Measurements from ENCODE around the gene TIAM2. TPM values are rescaled to one million over a fixed set of nuclear protein-coding genes. Genes with fewer than 3 reads are reported as not detected.

Gene TIAM2
- total RNA-seq, 4 donors from 2014 or later: 4.2 to 12.7 (median 7.5) TPM

DNA sequence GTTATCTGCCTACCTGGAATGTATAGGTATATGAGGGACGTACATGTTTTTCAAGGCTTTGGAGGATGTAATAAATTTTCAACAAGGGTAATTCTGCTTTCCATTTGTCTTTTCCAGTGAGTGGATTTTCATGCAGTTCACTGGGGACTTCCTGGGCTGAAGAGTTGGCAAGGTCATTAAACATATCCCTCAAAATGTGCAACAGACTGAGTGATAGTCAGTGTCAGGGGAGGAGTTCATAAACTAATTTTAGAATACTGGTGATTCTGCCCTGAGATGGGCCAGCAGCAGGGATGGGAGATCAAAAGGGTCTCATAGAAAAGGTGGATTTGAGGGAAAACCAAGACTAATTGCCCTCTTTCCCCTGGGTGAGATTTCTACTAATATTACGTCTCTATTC is 146.4 kb downstream of the TIAM2 start:
- no peaks in the 10 kb centered on the region for H3K9me3 ChIP-seq
- intact Hi-C loops (cut with DNase I; ENCODE audit: low total_unique reads): no loop called here
- WGBS, 2 donors (ENCODE audit: low coverage in 1 of 2): 78 to 87% methylated on average over 1 to 2 of the region's 2 CpGs
- peak overlapping the region in 3 of 4 donors; percentile 45 to 74 (median 56) for H3K27ac ChIP-seq
- H3K4me3 ChIP-seq: no peak overlapping the region
- peaks cover 0 to 22% (median 9%) of the 10 kb centered on the region in 4 donors for H3K4me1 ChIP-seq
- no peaks in the 10 kb centered on the region for H3K27me3 ChIP-seq
- in situ Hi-C loops (cut with MboI; ENCODE audit: low pct_ligation_motif_present in 1 of 4, low pct_unique_long_range_greater_than_20kb in 1 of 4, low sequenced_read_pairs in 3 of 4): no loop called here
- TF ChIP-seq POLR2AphosphoS5 (IDR thresholded peaks at IDR 0.05) (no peak), EP300 (IDR thresholded peaks at IDR 0.05; ENCODE audit: low read depth) (no peak), POLR2A (IDR thresholded peaks at IDR 0.05) (no peak)
- H3K36me3 ChIP-seq: no peaks in the 10 kb centered on the region
- no peak for DNase-seq

DNA sequence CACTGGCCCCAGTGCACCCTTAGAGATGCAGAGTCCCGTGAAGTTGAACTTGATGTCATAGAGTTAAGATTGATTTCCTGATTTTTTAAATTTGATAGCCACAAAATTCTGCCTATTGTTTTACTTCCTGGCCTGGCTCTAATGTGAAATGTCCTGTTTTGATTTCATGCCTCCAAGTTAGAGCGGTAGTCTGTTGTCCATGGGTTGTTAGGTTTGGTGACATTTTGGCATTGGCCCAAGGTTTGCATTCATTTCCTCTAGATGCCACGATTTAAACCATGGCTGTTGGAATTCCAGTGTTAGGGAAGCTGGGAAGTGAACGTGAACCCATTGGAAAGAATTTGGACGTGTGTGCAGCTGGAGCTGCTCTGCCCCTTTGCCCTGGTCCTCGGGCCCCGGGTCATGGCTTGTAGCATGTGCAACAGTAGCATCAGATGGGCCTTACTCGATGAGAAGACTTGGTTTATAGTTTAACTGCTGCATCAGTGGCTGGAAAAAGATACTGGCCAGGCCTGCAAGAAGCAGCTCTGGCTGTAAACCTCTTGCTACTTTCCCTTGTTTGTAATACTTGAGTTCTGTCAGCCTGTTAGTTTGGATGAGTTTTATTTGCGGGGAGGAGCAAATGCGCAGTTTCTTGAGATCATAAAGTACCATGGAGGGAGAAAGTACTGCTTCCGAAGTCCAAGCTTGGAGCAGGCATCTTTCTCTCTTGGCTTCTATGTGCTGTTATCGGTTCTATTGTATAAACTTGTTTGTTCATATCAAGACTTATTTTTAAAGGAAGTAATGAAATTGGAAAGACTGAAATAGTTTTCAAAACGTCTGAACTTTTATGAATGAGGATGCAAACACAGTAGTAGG is 147.3 kb downstream of the TIAM2 start:
- Histone ChIP-seq H3K27me3 (no peaks in the 10 kb centered on the region), H3K9me3 (no peaks in the 10 kb centered on the region), H3K36me3 (no peaks in the 10 kb centered on the region), H3K4me1 (peaks cover 0 to 22% (median 9%) of the 10 kb centered on the region in 4 donors), H3K27ac (peak overlapping the region; percentile 45 to 74 (median 52)), H3K4me3 (peak overlapping the region in 2 of 4 donors; percentile 4 to 12)
- no peak for DNase-seq
- in situ Hi-C loops (cut with MboI; ENCODE audit: low pct_ligation_motif_present in 1 of 4, low pct_unique_long_range_greater_than_20kb in 1 of 4, low sequenced_read_pairs in 3 of 4): no loop called here
- 48 to 53% methylated on average over 6 to 13 of the region's 13 CpGs for WGBS, 2 donors (ENCODE audit: low coverage in 1 of 2)
- intact Hi-C loops (cut with DNase I; ENCODE audit: low total_unique reads): no loop called here
- TF ChIP-seq POLR2AphosphoS5 (IDR thresholded peaks at IDR 0.05): peak in 1 of 3 donors; percentile 29
- TF ChIP-seq EP300 (IDR thresholded peaks at IDR 0.05; ENCODE audit: low read depth): no peak
- TF ChIP-seq POLR2A (IDR thresholded peaks at IDR 0.05): no peak
- TF ChIP-seq, protein P1, sequence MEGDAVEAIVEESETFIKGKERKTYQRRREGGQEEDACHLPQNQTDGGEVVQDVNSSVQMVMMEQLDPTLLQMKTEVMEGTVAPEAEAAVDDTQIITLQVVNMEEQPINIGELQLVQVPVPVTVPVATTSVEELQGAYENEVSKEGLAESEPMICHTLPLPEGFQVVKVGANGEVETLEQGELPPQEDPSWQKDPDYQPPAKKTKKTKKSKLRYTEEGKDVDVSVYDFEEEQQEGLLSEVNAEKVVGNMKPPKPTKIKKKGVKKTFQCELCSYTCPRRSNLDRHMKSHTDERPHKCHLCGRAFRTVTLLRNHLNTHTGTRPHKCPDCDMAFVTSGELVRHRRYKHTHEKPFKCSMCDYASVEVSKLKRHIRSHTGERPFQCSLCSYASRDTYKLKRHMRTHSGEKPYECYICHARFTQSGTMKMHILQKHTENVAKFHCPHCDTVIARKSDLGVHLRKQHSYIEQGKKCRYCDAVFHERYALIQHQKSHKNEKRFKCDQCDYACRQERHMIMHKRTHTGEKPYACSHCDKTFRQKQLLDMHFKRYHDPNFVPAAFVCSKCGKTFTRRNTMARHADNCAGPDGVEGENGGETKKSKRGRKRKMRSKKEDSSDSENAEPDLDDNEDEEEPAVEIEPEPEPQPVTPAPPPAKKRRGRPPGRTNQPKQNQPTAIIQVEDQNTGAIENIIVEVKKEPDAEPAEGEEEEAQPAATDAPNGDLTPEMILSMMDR (IDR thresholded peaks at IDR 0.05): no peak

GRCh38 chr6:155143029-155143577 is 148.0 kb downstream of the TIAM2 start:
- TF ChIP-seq, protein P1 (IDR thresholded peaks at IDR 0.05): no peak
- no peak for TF ChIP-seq EP300 (IDR thresholded peaks at IDR 0.05; ENCODE audit: low read depth)
- no peak for TF ChIP-seq POLR2A (IDR thresholded peaks at IDR 0.05)
- TF ChIP-seq POLR2AphosphoS5 (IDR thresholded peaks at IDR 0.05): no peak
- H3K36me3 ChIP-seq: no peaks in the 10 kb centered on the region
- intact Hi-C loops (cut with DNase I; ENCODE audit: low total_unique reads): no loop called here
- H3K9me3 ChIP-seq: no peaks in the 10 kb centered on the region
- H3K27me3 ChIP-seq: no peaks in the 10 kb centered on the region
- peak overlapping the region; percentile 45 to 74 (median 52) for H3K27ac ChIP-seq
- DNase-seq: no peak
- WGBS, 2 donors (ENCODE audit: low coverage in 1 of 2): 24 to 39% methylated on average over 4 of the region's 4 CpGs
- in situ Hi-C loops (cut with MboI; ENCODE audit: low pct_ligation_motif_present in 1 of 4, low pct_unique_long_range_greater_than_20kb in 1 of 4, low sequenced_read_pairs in 3 of 4): no loop called here
- H3K4me1 ChIP-seq: peaks cover 0 to 22% (median 9%) of the 10 kb centered on the region in 4 donors
- peak overlapping the region in 2 of 4 donors; percentile 4 to 12 for H3K4me3 ChIP-seq

DNA sequence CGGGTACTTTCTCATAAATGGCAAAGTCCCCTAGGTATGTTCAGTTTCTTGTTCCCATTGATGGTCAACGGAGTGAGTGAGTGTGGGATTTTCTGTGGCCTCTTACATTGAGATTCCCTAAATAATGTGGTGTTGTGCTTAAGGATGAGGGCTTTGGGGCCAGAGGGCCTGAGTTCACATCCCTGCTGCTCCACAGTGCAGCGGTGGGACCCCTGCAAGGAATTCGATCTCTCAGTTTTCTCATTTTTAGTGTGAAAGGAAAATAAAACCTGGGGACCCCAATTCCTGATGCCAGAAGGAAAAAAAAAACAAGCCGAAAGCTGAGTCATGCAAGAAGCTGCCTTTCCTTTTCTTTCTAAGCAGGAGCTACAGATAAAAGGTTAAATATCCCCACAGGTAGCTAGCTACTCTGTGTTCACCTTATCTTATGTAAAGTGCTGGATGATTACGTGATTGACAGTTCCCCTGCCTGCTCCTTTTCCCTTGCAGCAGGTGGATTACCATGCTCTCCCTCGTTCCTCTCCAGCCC is 148.5 kb downstream of the TIAM2 start:
- TF ChIP-seq EP300 (IDR thresholded peaks at IDR 0.05; ENCODE audit: low read depth): no peak
- TF ChIP-seq POLR2AphosphoS5 (IDR thresholded peaks at IDR 0.05): no peak
- TF ChIP-seq, protein P1 (IDR thresholded peaks at IDR 0.05): no peak
- TF ChIP-seq POLR2A (IDR thresholded peaks at IDR 0.05): no peak
- Histone ChIP-seq H3K36me3 (no peaks in the 10 kb centered on the region), H3K4me3 (peak overlapping the region in 1 of 4 donors; percentile 12), H3K27me3 (no peaks in the 10 kb centered on the region), H3K9me3 (no peaks in the 10 kb centered on the region), H3K4me1 (peaks cover 0 to 22% (median 9%) of the 10 kb centered on the region in 4 donors), H3K27ac (peak overlapping the region; percentile 45 to 74 (median 52))
- intact Hi-C loops (cut with DNase I; ENCODE audit: low total_unique reads): no loop called here
- in situ Hi-C loops (cut with MboI; ENCODE audit: low pct_ligation_motif_present in 1 of 4, low pct_unique_long_range_greater_than_20kb in 1 of 4, low sequenced_read_pairs in 3 of 4): no loop called here
- no peak for DNase-seq
- 66 to 74% methylated on average over 7 of the region's 7 CpGs for WGBS, 2 donors (ENCODE audit: low coverage in 1 of 2)

All from transverse colon (tissue), 4 donors.